GM13977 (cell line): Measurements from ENCODE around the gene MAPK1.
"Not testable (repeated sequence)": the region's sequence is repeated elsewhere in the genome, so short reads cannot be mapped to it uniquely, and the experiment has no call there.

Source experiments
- DNase-seq: peaks from one replicate; pipeline ENCODE4 v3.0.0; 2012; ENCODE audit warnings: low spot score
- in situ Hi-C: fragments of 300-500 bp; cut with MboI; formaldehyde crosslinking; loops from one replicate; pipeline ENCODE4 v1.12.0; 2022; ENCODE audit warnings: low sequenced_read_pairs, low pct_unique_long_range_greater_than_20kb, mixed read lengths, inconsistent platforms; ENCODE audit not compliant: unreplicated experiment
- TF ChIP-seq, protein P1 (sequence below): IDR thresholded peaks from 2 replicates; pipeline ENCODE4 v1.5.1; 2012; ENCODE audit warnings: mild to moderate bottlenecking, control low read depth; ENCODE audit not compliant: insufficient read depth; ENCODE audit errors: extremely low read depth, missing control alignments

The MAPK1 gene

GRCh38 chr22:21802056-21802455 lies 65.4 kb downstream of the MAPK1 start:
- in situ Hi-C loops = no loop called here
- DNase-seq = no peak
- TF ChIP-seq, protein P1, sequence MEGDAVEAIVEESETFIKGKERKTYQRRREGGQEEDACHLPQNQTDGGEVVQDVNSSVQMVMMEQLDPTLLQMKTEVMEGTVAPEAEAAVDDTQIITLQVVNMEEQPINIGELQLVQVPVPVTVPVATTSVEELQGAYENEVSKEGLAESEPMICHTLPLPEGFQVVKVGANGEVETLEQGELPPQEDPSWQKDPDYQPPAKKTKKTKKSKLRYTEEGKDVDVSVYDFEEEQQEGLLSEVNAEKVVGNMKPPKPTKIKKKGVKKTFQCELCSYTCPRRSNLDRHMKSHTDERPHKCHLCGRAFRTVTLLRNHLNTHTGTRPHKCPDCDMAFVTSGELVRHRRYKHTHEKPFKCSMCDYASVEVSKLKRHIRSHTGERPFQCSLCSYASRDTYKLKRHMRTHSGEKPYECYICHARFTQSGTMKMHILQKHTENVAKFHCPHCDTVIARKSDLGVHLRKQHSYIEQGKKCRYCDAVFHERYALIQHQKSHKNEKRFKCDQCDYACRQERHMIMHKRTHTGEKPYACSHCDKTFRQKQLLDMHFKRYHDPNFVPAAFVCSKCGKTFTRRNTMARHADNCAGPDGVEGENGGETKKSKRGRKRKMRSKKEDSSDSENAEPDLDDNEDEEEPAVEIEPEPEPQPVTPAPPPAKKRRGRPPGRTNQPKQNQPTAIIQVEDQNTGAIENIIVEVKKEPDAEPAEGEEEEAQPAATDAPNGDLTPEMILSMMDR = no peak

DNA sequence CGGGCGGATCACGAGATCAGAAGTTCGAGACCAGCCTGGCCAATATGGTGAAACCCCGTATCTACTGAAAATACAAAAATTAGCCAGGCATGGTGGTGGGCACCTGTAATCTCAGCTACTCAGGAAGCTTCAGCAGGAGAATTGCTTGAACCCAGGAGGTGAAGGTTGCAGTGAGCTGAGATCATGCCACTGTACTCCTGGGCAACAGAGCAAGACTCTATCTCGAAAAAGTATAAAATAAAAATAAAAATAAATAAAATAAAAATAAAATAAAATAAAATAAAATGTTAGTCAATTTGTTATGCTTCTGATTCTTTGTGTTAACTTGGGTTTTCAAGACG lies 66.2 kb downstream of the MAPK1 start:
- in situ Hi-C loops = not testable (repeated sequence)

DNA sequence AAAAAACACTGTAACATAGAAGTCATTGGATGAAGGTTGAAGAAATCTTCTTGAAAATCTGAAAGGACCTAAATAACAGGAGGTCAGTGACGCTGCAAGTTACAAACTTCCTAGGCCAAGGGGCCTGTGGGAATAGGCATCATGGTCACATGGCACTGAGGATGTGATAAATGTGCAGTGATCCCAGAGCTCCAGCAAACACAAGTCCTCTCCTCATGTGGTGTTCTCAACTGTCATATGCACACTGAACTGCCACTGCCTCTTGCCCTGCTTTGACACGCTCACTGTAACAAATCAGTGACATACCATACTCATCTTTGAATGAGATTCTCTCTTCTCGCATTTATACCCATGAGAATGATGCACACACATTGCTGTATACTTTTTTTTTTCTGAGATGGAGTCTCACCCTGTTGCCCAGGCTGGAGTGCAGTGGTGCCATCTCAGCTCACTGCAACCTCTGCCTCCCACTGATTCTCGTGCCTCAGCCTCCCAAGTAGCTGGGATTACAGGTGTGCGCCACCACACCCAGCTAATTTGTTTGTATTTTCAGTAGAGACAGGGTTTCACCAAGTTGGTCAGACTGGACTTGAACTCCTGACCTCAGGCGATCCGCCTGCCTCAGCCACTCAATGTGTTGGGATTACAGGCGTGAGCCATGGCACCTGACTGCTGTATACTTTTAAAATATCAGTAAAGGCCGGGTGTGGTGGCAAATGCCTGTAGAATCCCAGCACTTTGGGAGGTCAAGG lies 66.7 kb downstream of the MAPK1 start:
- in situ Hi-C loops = no loop called here

More for the DNA sequence above, 66.2 kb downstream of the MAPK1 start:
- not testable (repeated sequence) for DNase-seq

DNA sequence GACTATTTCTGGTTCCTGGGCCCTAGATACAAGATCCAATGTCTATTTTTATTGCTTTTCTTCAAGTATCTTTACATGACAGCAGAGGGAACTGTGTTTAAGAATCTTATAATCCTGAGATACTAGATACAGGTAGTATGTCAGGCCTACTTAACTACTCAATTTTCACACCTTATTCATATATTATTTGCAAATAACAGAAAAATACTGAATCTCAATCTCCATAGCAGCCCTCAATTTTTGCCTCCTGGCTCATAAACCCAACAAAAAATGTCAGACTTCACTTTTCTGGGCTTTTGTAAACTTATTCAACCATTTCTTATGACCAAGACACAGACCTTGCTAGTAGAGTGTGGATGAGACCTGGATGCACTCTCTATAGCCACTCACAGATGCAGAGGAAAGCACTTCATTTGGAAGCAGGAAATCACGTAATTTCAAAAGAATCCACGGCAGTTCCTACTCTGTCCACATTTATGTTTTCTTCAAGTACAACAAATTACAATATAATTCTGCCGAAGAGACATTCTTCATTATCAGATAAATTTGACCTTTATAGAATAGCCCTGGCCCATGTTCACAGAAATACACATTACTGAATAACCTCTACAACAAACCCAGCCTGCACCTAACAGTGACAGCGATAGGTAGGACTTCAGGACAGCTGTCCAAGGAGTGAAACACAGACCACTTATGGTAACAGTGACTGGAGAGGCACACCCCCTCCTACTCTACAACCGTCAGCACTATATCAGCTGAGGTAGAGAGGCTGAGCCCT lies 69.8 kb downstream of the MAPK1 start:
- no peak for DNase-seq

More for the DNA sequence above, 66.7 kb downstream of the MAPK1 start:
- DNase-seq = no peak
- TF ChIP-seq, protein P1 = no peak

GRCh38 chr22:21796863-21797262 lies 70.6 kb downstream of the MAPK1 start:
- DNase-seq = no peak
- TF ChIP-seq, protein P1 = no peak
- in situ Hi-C loops = no loop called here

More for the DNA sequence above, 69.8 kb downstream of the MAPK1 start:
- in situ Hi-C loops = no loop called here
- TF ChIP-seq, protein P1 = no peak

GRCh38 chr22:21796231-21796630 lies 71.2 kb downstream of the MAPK1 start:
- TF ChIP-seq, protein P1 = no peak
- in situ Hi-C loops = no loop called here
- no peak for DNase-seq

GRCh38 chr22:21793716-21794115 lies 73.7 kb downstream of the MAPK1 start:
- DNase-seq, in situ Hi-C loops: not testable (repeated sequence)
